GM12891 (cell line): ENCODE data around the gene CADM2.

Experiments
- PAX5 ChIP-seq: IDR thresholded peaks from 2 replicates; pipeline ENCODE4 v1.6.1; 2011; ENCODE audit warnings: low read length, moderate library complexity, mild to moderate bottlenecking; ENCODE audit not compliant: insufficient read depth, severe bottlenecking
- POLR2A ChIP-seq: IDR thresholded peaks from 2 replicates; pipeline ENCODE4 v1.6.1; 2011; ENCODE audit warnings: low read depth, low read length, control low read depth
- POLR2AphosphoS5 ChIP-seq: IDR thresholded peaks from 2 replicates; pipeline ENCODE4 v1.6.1; 2011; ENCODE audit warnings: low read depth, low read length, control low read depth
- POU2F2 ChIP-seq: IDR thresholded peaks from 2 replicates; pipeline ENCODE4 v1.6.1; 2011; ENCODE audit warnings: low read depth, mild to moderate bottlenecking, control low read depth, low read length, moderate library complexity
- TAF1 ChIP-seq: IDR thresholded peaks from 2 replicates; pipeline ENCODE4 v1.6.1; 2011; ENCODE audit warnings: low read depth, low read length, control low read depth

- TF ChIP-seq POLR2A = no peak
- no peak for TF ChIP-seq TAF1
- no peak for TF ChIP-seq POLR2AphosphoS5
- no peak for TF ChIP-seq POU2F2
- no peak for TF ChIP-seq PAX5
Observed at GRCh38 chr3:84987706-84988504, 29.1 kb downstream of the CADM2 start.
